GM19324 (cell line): ENCODE results near the gene TIGD7.

Experiments used
- ATAC-seq: cut with Tn5 transposase; IDR thresholded peaks from one replicate; pipeline ENCODE4 v1.9.1; 2021; ENCODE audit warnings: mild to moderate bottlenecking, moderate library complexity; ENCODE audit not compliant: unreplicated experiment, low FRiP score

The TIGD7 gene

GRCh38 chr16:3249451-3249850, 55.8 kb downstream of the TIGD7 start:
- no peak for ATAC-seq

GRCh38 chr16:3249020-3249419, 56.2 kb downstream of the TIGD7 start:
- no peak for ATAC-seq
